ENCODE measurements around the gene ADCYAP1R1.

ADCYAP1R1 gene

GRCh38 chr7:31051598-31052486 lies at the start of gene ADCYAP1R1:
Gene ADCYAP1R1 (plus strand): TSS chr7:31052308. CDS start chr7:31063265, 10,957 bp downstream.
- no peak for DNase-seq (ENCODE audit: low read depth in 2 of 3, low spot score in 2 of 3)

- no peak for DNase-seq (ENCODE audit: low read depth in 2 of 3, low spot score in 2 of 3)
Measured at GRCh38 chr7:31003097-31003496, 49.0 kb upstream of the ADCYAP1R1 start.

GRCh38 chr7:31003721-31004120 lies 48.4 kb upstream of the ADCYAP1R1 start:
- DNase-seq (ENCODE audit: low read depth in 2 of 3, low spot score in 2 of 3): no peak

GRCh38 chr7:31004393-31004792 lies 47.7 kb upstream of the ADCYAP1R1 start:
- DNase-seq (ENCODE audit: low read depth in 2 of 3, low spot score in 2 of 3): no peak

- DNase-seq (ENCODE audit: low read depth in 2 of 3, low spot score in 2 of 3): no peak
Measured at GRCh38 chr7:31006857-31007256, 45.3 kb upstream of the ADCYAP1R1 start.

GRCh38 chr7:31007634-31008033 lies 44.5 kb upstream of the ADCYAP1R1 start:
- no peak for DNase-seq (ENCODE audit: low read depth in 2 of 3, low spot score in 2 of 3)

GRCh38 chr7:31014826-31015225 lies 37.3 kb upstream of the ADCYAP1R1 start:
- DNase-seq (ENCODE audit: low read depth in 2 of 3, low spot score in 2 of 3): no peak

GRCh38 chr7:31017032-31017675 lies 35.0 kb upstream of the ADCYAP1R1 start:
- DNase-seq (ENCODE audit: low read depth in 2 of 3, low spot score in 2 of 3): no peak

DNA sequence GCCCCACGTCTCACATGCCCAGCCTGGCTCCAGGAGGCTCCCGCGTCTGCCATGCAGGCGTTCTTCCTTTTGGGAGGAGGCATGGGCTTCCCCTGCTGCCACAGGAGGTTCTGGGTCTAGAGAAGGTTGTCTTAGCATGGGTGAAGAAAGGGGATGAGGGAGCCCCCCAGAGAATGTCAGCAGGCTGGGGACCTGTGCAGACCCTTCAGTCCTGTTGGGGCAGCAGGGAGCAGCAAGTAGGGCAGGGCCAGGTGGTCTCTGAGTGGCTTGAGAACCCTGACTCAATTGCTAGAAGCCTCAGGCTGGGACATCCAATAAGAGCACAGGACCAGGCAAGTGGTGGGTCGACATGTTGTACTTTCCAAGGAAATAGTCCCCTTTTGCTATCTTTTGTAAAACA lies 34.4 kb upstream of the ADCYAP1R1 start:
- no peak for DNase-seq (ENCODE audit: low read depth in 2 of 3, low spot score in 2 of 3)

DNA sequence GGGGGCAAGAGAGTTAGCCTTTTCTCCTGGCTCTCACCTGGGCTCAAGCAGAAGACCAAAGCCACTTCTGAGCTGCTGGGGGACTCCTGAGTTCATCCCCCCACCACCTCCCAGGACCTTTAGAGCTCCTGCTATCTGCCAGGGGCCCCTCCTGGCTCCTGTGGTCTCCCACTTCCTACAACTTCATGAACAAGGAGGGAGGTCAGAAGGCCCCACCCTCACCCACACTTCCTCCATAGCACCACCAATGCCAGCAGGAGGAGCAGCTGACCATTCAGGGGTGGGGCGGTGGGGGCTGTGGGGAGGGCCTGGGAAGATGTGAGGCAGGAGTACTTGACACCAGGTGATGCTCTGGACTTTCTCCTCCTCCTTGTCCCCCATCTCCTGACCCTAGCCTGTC lies 32.6 kb upstream of the ADCYAP1R1 start:
- DNase-seq (ENCODE audit: low read depth in 2 of 3, low spot score in 2 of 3): no peak

DNA sequence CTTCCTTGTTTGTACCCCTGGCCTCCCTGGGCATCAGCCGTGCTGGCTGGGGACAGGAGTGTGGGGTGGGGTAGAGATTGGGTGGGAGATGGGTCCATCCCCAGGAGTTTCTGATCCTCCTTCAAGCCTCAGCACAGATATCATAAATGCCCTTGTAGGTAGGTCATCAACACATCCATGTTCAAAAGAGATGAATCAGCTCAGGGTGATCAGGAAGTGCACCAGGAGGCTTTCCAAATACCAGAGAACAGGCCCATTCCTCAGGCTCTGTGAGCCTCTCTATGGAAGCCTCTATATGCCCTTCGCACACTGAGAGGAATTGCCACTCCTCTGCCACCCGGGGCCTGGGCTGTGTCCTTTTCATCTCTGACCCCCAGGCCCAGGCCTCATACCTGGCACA lies 31.9 kb upstream of the ADCYAP1R1 start:
- DNase-seq (ENCODE audit: low read depth in 2 of 3, low spot score in 2 of 3): no peak

- no peak for DNase-seq (ENCODE audit: low read depth in 2 of 3, low spot score in 2 of 3)
Measured at GRCh38 chr7:31020652-31021051, 31.5 kb upstream of the ADCYAP1R1 start.

DNA sequence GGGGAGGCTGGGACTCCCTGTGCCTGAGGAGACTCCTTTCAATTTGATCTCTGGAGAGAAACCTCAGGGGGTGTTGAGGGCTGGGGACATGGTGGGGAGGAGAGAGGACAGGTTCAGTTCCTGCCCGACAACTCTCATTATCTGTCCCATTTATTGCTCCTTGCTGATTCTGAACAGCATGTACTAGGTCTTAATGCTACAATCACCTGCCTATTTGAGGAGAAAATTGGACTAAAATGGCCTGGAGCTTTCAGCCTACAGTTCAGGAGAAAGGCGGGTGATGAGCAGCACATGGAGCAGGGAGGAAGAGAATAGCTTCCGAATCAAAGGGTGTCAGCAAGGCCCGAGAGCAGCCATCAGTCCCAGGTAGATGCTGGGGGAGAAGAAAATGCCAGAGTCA lies 30.0 kb upstream of the ADCYAP1R1 start:
- no peak for DNase-seq (ENCODE audit: low read depth in 2 of 3, low spot score in 2 of 3)

DNA sequence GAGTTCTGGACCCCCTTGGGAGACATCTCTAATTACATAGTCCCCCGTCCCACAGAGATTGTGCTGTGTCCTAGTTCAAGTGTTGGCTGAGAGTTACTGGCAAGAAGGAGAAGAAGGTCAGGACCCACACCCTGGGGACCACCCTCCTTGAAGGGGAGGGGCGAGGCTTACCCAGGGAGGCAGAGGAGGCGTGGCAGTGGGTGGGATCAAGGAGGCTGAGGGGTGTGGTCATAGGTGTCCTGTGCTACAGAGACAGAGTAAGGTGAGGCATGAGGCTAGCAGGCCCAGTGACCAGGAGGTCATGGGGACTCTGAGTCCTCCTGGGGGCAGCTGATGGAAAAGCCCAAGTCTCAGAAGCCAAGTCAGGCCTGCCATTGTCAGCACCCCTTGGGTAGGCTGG lies 29.4 kb upstream of the ADCYAP1R1 start:
- DNase-seq (ENCODE audit: low read depth in 2 of 3, low spot score in 2 of 3): no peak

DNA sequence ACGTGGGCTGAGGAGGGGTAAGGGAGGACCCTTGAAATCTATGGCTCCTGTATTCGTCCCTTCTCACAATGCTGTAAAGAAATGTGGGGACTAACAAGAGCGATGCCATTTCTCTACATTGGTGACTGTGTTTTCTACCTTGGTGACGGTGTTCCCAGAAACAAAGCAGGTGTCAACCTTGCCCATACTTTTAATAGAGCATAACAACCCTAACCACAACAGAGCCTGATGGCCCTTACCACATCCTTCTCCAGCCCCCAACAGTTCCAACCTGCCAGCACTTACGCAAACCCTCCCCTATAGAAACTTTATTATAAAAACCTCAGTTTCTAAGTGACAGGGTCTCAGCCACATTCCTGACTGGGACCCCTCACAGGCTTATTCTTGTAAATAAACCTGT lies 28.2 kb upstream of the ADCYAP1R1 start:
- DNase-seq (ENCODE audit: low read depth in 2 of 3, low spot score in 2 of 3): no peak

DNA sequence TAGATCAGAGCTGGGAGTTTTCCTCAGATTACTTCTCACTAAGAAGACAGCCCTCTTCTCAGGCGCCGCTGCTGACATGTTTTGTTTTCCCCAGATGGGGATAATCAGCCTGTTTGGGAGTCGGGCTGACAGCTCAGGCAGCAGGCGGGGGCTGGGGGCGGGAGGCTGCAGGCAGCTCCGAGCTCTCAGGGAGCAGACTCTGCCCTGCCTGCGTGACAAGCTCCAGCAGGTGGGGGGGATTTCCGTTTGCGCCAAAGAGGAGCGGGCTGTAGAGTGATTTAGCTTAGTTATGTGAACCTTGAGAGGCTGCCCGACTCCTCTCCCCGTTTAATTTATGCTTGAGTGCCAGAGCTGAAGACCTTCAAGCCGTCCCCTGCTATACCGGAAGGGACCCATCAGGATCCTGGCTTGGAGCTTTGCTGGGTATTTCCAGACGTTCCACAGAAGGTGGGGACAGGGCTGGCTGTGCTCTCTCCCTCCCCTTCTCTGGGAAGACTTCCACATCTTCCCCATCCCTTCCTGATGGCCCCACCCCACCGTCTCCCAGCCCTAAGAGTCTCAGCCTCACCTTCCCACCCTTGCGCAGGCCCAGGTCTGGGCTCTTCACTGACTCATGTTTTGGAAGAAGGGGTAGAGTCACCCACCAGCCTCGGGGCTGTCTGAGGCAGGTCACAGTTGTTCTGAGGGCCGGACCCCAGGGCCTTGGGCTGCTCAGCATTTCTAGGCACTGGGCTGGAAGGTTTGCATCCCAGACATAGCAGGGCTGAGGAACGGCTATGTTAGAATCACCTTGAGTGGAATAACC lies 24.7 kb upstream of the ADCYAP1R1 start:
- no peak for DNase-seq (ENCODE audit: low read depth in 2 of 3, low spot score in 2 of 3)

DNA sequence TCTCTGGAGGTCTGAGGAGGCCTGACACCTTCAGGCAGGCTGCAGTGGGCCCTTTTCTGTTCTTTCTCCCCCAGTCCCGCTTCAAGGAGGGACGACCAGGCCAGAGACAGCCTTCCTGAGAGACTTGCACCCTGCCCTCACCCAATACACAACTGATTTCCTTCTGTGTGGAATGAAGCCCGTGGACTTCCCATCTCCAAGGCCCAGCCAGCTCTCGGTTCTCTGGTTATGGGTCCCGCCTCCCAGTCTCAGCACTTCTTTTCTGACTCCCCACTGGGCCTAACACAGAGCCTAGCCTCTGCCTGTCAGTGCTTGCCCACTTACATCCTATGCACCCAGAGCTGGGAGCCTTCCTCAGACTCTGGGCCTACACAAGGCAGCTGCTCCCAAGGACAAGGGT lies 24.1 kb upstream of the ADCYAP1R1 start:
- DNase-seq (ENCODE audit: low read depth in 2 of 3, low spot score in 2 of 3): no peak

DNA sequence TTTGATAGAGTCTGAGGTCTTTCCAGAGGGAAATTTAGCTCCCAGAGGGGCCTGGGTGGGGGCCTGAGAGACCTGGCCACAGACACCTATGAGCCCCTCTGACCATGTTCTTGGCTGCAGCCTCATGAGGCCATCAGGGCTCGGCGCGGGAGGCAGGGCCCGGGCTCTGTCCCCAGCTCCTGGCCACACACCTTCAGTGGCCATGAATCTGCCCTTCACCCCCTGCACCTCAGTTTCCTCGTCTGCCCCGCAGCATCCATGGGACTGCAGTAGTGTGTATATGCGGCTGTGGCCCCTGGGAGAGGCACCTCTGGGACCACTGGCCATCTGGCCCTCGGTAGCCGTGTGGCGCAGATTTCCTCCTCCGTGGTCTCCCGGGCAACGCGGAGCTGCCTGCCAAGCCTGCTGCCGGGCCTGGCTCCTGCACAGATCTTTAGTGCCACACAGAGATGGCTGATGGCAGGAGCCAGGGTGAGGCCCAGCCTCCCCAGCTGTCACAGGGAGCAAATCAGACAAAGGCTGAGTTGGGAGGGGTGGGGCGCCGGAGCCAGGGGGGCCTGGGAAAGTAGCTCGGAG lies 23.6 kb upstream of the ADCYAP1R1 start:
- DNase-seq (ENCODE audit: low read depth in 2 of 3, low spot score in 2 of 3): no peak

DNA sequence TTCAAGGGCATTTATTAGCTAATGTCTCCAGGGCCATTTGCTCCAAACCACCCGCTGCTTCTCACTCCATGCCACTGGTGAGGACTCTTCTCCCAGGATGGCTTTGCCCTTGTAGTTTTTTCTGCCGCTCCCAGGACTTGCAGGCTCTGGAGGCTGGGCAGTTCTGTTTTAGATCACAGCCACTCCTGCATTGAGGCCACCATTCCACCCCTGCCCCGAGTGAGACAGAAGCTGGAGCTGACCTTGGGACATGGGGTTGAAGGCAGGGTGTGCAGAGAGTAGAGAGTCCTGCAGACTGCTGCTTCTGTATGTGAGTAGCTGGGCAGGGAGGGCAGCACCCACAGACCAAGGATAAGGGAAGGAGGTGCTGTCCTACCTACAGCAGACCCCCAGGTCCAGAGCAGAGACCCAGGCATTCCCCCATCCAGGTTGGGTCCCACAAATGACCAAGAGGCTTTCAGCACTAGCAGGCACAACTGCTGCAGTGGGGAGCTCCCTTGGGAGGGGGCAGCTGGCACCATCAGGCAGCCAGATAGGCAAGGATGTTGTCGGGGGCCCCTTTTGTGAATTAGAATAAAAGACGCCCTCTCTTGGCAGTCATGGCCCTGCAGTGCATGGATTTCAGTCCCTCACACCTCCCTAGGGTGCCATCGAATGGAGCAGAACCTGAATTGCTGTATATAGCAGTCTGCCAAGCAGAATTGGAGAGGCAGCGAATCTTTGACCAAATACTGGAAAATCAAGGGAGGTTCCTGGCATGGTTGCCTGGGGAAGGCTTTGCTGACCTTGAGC lies 22.7 kb upstream of the ADCYAP1R1 start:
- no peak for DNase-seq (ENCODE audit: low read depth in 2 of 3, low spot score in 2 of 3)

DNA sequence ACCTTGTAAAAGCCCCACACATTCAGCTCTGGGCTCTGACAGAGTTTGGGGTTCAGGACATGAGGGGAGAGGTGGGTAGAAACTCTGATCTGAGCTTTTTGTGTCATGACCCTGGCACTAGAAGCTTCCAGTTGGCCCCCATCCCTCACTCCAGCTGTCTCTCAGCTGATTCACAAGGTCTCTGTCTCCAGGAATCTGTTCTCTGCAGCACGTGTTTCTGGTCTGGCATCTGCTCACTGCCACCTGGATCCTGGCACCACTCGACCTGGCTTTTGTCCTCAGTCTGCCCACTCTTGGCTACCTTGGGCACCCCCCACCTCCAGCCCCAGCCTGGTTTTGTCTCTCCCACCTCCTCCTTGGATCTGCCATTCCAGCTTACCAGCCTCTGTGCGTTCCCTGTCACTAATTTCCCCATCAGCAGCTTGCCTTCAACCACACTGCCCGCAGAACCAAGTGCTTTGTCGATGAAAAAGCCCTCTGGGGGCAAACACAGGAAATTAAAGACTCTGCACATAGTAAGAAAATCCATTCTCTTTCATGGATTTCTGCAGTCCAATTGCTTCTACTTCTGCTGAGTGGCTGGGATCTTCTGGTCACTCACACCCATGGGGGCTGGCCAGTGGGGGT lies 18.3 kb upstream of the ADCYAP1R1 start:
- DNase-seq (ENCODE audit: low read depth in 2 of 3, low spot score in 2 of 3): no peak
